Stimulated activated CD4-positive, alpha-beta T cell treated with anti-CD3 and anti-CD28 coated beads, Interleukin-2, amount 100 ng/mL, for 24 hours (primary cell): Measurements from ENCODE around the gene ABCA1.
"Not testable (repeated sequence)": the region's sequence is repeated elsewhere in the genome, so short reads cannot be mapped to it uniquely, and the experiment has no call there.

Source experiments
- DNase-seq, 2 donors: peaks; one replicate each; pipeline ENCODE4 v3.0.0-alpha.2; 2020

Gene ABCA1

GRCh38 chr9:104866191-104866590 lies 61.8 kb downstream of the ABCA1 start:
- no peak for DNase-seq

GRCh38 chr9:104864675-104865104 lies 63.3 kb downstream of the ABCA1 start:
- DNase-seq, result no peak

GRCh38 chr9:104863180-104863883 lies 64.6 kb downstream of the ABCA1 start:
- DNase-seq, result peak; percentile 38 to 45

DNA sequence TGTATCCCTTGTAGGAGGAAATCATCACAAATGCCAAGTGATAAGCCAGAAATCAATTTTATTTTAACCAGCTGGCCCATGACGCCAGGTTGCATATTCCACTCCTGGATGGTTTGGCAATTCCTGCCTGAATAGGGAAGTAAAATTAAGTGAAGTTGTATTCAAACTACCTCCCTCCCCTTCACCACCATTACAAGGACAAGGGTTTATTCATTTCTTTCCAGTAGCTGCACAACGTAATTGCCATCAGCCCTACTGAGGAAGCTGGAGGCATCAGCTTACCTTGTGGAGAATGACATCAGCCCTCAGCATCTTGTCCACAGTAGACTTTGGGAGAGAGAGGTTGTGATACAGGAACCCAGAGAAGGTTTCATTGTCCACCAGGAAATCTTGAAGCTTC lies 66.6 kb downstream of the ABCA1 start:
- no peak for DNase-seq

GRCh38 chr9:104860263-104860662 lies 67.7 kb downstream of the ABCA1 start:
- no peak for DNase-seq

GRCh38 chr9:104858846-104859245 lies 69.1 kb downstream of the ABCA1 start:
- DNase-seq, result no peak

DNA sequence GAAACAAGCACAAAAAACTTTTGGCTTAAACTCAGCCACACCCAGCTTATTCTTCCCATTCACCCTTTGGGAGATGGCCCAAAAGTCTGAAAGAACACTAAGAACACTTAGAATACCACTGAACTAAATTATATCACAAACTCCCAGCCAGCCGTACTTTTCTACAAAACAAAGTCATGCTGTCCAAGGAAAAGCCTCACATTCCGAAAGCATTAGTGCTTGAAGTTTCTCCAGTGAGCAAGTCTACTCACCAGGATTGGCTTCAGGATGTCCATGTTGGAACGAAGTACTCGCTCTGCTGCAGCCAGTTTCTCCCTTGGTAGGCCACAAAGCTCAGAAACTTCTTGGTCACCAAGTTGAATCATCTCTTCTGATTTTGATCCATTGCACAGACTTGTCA lies 69.7 kb downstream of the ABCA1 start:
- no peak for DNase-seq

DNA sequence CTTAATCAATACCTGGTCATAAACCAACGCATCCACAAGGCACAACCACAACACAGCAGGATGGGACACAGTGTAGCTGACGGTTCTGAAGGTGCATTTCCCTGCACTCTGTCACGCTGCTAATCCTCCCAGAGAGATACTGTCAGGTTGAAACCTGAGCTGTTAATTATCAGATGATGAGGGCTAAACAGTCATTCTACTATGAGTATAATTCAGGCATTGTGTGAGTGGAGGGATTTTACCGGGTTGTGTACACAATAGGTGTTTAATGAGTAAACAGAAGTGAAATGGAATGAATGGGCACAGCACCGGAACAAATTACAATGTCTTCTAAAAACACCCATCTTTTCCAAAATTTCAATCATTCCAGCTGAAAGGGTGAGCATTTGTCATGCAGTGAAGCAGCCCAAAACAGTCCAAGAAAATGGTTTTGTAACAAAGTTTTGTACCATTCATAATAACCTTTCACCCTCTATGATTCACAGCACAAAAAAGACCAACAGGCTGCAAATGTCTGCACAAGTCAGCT lies 71.5 kb downstream of the ABCA1 start:
- DNase-seq, result no peak

DNA sequence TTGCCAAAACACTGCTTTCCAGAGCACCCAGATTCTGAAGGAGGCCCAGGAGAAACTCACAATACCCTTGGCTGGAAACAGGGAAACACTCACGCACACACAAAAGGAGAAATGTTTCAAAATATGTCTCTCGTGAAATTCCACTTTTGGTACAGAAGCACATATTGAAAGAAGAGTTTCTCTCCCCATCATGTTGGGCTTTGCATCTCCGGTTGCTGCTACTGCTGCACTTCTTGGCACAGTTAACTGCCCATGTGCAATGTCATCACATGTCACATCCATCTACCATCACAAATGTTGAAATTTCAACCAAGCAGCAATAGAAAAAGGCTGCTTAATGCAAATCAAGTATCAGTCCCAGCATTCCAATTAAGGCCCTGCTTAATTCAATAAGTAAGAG lies 72.1 kb downstream of the ABCA1 start:
- no peak for DNase-seq

DNA sequence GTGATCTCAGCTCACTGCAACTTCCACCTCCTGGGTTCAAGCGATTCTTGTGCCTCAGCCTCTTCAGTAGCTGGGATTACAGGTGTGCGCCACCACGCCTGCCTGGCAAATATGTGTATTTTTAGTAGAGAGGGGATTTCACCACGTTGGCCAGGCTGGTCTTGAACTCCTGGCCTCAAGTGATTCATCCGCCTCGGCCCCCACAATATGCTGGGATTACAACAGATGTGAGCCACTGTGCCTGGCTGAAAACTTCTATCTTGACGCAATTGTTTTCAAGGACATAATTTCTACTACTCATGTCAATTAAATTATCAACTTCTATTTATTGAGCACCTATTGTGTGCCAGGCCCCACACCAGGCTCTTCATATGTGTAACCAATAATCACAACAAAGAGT lies 72.7 kb downstream of the ABCA1 start:
- DNase-seq, result not testable (repeated sequence)

GRCh38 chr9:104854613-104855012 lies 73.3 kb downstream of the ABCA1 start:
- no peak for DNase-seq

GRCh38 chr9:104853683-104854082 lies 74.3 kb downstream of the ABCA1 start:
- DNase-seq, result no peak

DNA sequence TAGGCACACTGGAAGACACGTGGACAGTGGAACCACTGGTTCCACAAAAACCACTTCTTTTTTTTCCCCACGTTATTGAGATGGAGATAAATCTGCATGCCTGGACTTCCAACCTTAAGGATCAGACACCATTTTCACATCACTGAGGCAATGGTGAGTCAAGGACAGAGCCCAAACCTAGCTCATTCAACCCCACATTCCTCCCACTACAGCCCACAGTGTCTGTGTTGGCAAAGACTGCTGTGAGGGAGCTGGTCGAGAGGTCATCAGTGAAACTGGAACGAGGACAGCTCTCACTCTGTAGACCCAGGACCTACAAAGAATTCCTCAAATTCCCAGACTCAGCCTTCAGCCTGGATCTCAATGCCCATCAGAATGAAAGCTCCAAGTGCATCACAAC lies 74.8 kb downstream of the ABCA1 start:
- DNase-seq, result no peak

DNA sequence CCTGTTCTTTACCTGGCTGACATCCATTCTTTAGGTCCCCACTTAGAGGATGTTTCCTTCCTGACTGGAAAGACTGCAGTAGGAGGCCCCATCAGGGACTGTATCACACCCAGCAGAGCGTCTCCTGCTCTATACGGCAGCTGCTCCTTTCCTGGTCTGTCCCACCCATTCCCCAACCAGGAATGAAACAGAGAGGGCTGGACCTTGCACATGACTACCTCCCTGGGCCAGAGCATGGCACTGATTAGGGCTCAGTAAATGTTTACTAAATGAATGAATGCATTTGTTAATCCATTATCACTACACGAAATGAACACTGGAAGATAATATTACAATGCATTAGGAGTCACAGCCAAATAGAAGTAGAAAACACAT lies 76.4 kb downstream of the ABCA1 start:
- DNase-seq, result no peak

DNA sequence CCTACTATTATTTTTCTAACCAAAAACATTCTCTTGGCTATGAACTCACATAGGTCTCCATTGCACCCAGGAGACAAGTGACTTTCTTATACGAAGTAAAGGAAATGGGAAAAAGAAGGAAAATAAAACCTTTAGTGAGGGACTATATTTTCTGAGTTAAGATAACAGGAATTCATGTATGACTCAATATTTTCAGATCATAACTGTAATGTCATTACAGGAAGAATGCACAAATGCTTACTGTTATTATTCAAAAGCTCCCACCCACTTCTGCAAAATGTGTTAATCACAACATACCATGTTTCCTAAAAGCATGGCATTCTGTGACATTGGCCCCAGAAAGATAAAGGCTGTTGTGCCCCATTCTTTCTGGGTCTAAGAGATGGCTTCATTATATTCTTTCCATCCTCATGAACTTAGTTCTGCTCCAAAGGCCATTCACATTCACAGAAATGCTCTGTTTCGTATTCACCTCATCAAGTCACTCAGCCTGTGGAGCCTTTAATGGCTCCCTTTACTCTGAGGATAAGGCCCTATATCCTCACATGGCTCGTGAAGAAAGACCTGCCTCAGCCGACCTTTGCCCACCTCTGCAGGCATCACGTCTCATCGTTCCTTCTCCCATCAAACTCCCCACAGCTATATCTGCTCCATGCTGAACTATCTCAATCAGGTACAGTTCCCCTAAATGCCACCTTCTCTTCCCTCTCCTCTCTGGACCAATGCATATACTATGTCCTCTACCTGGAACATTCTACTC lies 77.0 kb downstream of the ABCA1 start:
- DNase-seq, result no peak

- no peak for DNase-seq
Measured at GRCh38 chr9:104849023-104849422, 78.9 kb downstream of the ABCA1 start.

- DNase-seq, result no peak
Measured at GRCh38 chr9:104844710-104845109, 83.2 kb downstream of the ABCA1 start.

GRCh38 chr9:104843644-104844240 lies 84.2 kb downstream of the ABCA1 start:
- DNase-seq, result no peak

- DNase-seq, result no peak
Measured at GRCh38 chr9:104842698-104843097, 85.3 kb downstream of the ABCA1 start.

DNA sequence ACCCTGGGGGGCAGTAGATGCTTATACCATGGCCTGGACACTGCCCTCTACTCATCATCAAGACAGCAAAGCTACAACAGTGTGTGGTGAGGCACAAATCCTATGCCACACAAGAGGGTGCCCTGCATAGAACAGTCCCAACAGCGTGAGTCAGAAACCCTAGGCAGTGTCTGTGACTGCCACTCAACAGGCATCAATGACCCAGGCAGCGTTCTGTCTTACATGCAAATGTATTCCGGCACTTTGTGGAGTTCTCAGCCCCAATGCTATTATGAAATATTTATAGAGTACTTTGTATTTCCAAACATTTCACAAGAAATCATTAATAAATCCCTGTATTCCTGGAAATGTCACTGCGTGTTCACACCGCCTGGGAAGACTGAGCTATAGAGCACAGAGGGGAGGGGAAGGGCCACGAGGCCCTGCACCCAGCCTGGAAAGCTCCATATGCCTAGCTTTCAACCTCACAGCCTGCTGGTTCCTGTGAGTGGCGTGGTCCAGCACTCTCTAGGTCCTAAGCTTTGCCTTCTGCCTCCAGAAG lies 86.3 kb downstream of the ABCA1 start:
- DNase-seq, result no peak

DNA sequence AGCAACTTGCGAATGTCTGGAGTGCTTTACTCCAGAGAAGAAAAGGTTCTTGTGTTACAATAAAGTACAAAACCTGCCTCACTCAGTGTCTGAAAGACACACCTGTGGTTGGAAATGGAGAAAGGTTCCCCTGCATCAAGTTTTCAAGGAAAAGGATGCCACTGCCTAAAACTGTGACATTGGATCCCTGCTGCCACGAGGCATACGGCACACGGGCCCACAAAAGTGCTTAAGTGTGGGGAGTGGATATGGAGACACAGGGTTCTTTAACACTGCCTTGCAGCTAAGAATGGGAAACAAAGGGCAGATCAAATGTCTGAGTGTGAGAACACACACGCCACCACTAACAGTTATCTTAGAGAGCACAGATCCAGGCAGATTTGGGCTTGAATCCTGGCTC lies 89.0 kb downstream of the ABCA1 start:
- no peak for DNase-seq

GRCh38 chr9:104836767-104837166 lies 91.2 kb downstream of the ABCA1 start:
- DNase-seq, result no peak

DNA sequence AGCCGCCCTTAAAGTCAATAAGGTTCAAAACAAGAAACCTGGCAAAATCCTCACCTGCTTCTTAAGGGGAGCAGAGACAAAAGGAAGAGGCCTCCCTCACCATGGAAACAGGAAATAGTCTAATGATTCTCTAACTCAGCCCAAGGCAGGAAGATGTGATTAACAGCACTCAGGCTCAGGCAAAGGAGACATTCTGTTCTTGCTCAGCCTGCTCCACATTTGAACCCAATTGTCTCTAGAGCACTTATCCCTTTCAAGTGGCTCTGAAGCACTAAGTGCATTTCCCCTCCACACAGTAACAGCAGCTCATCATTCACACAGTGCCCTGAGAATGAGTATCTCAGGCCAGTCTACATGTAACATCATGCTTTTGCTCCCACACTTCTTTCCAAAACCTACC lies 91.7 kb downstream of the ABCA1 start:
- no peak for DNase-seq

- no peak for DNase-seq
Measured at GRCh38 chr9:104835161-104835560, 92.8 kb downstream of the ABCA1 start.
